ENCODE results near the gene RAP1GDS1. TPM values are rescaled to one million over a fixed set of nuclear protein-coding genes. Genes with fewer than 3 reads are reported as not detected.
A peak's percentile ranks its signal among the peaks of the same experiment; 100 is the strongest.
"Not testable (repeated sequence)": the region's sequence is repeated elsewhere in the genome, so short reads cannot be mapped to it uniquely, and the experiment has no call there.

The RAP1GDS1 gene
- total RNA-seq, 1 donor from 2014 or later = 161 TPM

GRCh38 chr4:98474408-98474844, 213.2 kb downstream of the RAP1GDS1 start:
- DNase-seq (ENCODE audit: low spot score in 2 of 2) = no peak
- FAIRE-seq = no peak

- no peak for FAIRE-seq
- no peak for DNase-seq (ENCODE audit: low spot score in 2 of 2)
Observed at GRCh38 chr4:98476891-98477290, 215.7 kb downstream of the RAP1GDS1 start.

GRCh38 chr4:98479590-98479989, 218.4 kb downstream of the RAP1GDS1 start:
- DNase-seq (ENCODE audit: low spot score in 2 of 2); FAIRE-seq: not testable (repeated sequence)

GRCh38 chr4:98480535-98480934, 219.4 kb downstream of the RAP1GDS1 start:
- no peak for FAIRE-seq

GRCh38 chr4:98481167-98481566, 220.0 kb downstream of the RAP1GDS1 start:
- FAIRE-seq (no peak), DNase-seq (ENCODE audit: low spot score in 2 of 2) (peak in 1 of 2 donors; percentile 33)

More at GRCh38 chr4:98480535-98480934, 219.4 kb downstream of the RAP1GDS1 start:
- no peak for DNase-seq (ENCODE audit: low spot score in 2 of 2)

- FAIRE-seq (no peak), DNase-seq (ENCODE audit: low spot score in 2 of 2) (no peak)
Observed at GRCh38 chr4:98482503-98482846, 221.3 kb downstream of the RAP1GDS1 start.

GRCh38 chr4:98482847-98483806, 221.9 kb downstream of the RAP1GDS1 start:
- no peak for DNase-seq (ENCODE audit: low spot score in 2 of 2)
- FAIRE-seq = no peak

- DNase-seq (ENCODE audit: low spot score in 2 of 2) (no peak), FAIRE-seq (no peak)
Observed at GRCh38 chr4:98484031-98484430, 222.8 kb downstream of the RAP1GDS1 start.

GRCh38 chr4:98485816-98486345, 224.7 kb downstream of the RAP1GDS1 start:
- FAIRE-seq = no peak

GRCh38 chr4:98490251-98490650, 229.1 kb downstream of the RAP1GDS1 start:
- FAIRE-seq = no peak
- DNase-seq (ENCODE audit: low spot score in 2 of 2) = no peak

More at GRCh38 chr4:98485816-98486345, 224.7 kb downstream of the RAP1GDS1 start:
- DNase-seq (ENCODE audit: low spot score in 2 of 2) = no peak

- DNase-seq (ENCODE audit: low spot score in 2 of 2) (no peak), FAIRE-seq (no peak)
Observed at GRCh38 chr4:98491899-98492559, 230.8 kb downstream of the RAP1GDS1 start.

GRCh38 chr4:98493296-98493695, 232.1 kb downstream of the RAP1GDS1 start:
- no peak for DNase-seq (ENCODE audit: low spot score in 2 of 2)
- no peak for FAIRE-seq

Other genes starting within 250 kb of the RAP1GDS1 start
- 7.3 TPM for gene STPG2, start 117.9 kb upstream of the RAP1GDS1 start, total RNA-seq